Thoracic aorta (tissue), 2 donors: Measurements from ENCODE around the gene RBMS3. TPM values are rescaled to one million over a fixed set of nuclear protein-coding genes. Genes with fewer than 3 reads are reported as not detected.
A peak's percentile ranks its signal among the peaks of the same experiment; 100 is the strongest.
"Not testable (repeated sequence)": the region's sequence is repeated elsewhere in the genome, so short reads cannot be mapped to it uniquely, and the experiment has no call there.

ENCODE experiments used
- ATAC-seq: fragments of 150-250 bp; one replicate; pipeline ENCODE4 v1.8.0; 2017; ENCODE audit warnings: low read depth; ENCODE audit not compliant: insufficient number of reproducible peaks, low FRiP score
- DNase-seq: peaks from one replicate; pipeline ENCODE4 v3.0.0-alpha.2; 2020; ENCODE audit warnings: low spot score
- H3K27ac ChIP-seq, 2 donors: fragments of 200-600 bp; sonication (generic); 1 replicate in 1 of 2; 2 replicates in 1 of 2; pipeline ENCODE4 v1.5.1; 2016; ENCODE audit warnings: mild to moderate bottlenecking in 2 of 2, moderate library complexity in 2 of 2
- H3K27me3 ChIP-seq: fragments of 200-600 bp; sonication (generic); replicated peaks from 2 replicates; pipeline ENCODE4 v1.6.0; 2016; ENCODE audit warnings: mild to moderate bottlenecking; ENCODE audit not compliant: insufficient read depth
- H3K36me3 ChIP-seq: fragments of 200-600 bp; sonication (generic); one replicate; pipeline ENCODE4 v1.5.1; 2016
- H3K4me1 ChIP-seq, 2 donors: fragments of 200-600 bp; sonication (generic); 1 replicate in 1 of 2; 2 replicates in 1 of 2; pipeline versions ENCODE4 v1.5.1 to v1.6.0; 2016; ENCODE audit warnings: low read depth in 2 of 2, mild to moderate bottlenecking in 1 of 2; ENCODE audit not compliant: control insufficient read depth in 1 of 2
- H3K4me3 ChIP-seq: fragments of 200-600 bp; sonication (generic); 2 replicates; pipeline ENCODE4 v1.5.1; 2016; ENCODE audit warnings: mild to moderate bottlenecking
- H3K9me3 ChIP-seq: fragments of 200-600 bp; sonication (generic); 2 replicates; pipeline ENCODE4 v1.5.1; 2016
- CTCF ChIP-seq: fragments of 200-600 bp; sonication (generic); IDR thresholded peaks from one replicate; pipeline ENCODE4 v1.5.1; 2019; ENCODE audit warnings: antibody characterized with exemption
- total RNA-seq, 2 donors: library from RNA; depleted of rRNA; stranded (reverse); fragments of >200 nt; gene quantifications; one replicate each; pipeline versions ENCODE4 v1.1.0 to v1.2.3, GENCODE V29; 2016

Gene RBMS3
- total RNA-seq, 2 donors from 2014 or later: 149 to 186 TPM

- Histone ChIP-seq H3K27me3 (no peaks in the 10 kb centered on the region), H3K36me3 (no peaks in the 10 kb centered on the region), H3K4me3 (peak overlapping the region; percentile 15), H3K9me3 (no peaks in the 10 kb centered on the region), H3K4me1 (peaks cover 0 to 59% of the 10 kb centered on the region in 2 donors), H3K27ac (peak overlapping the region; percentile 79 to 85)
- no peak for DNase-seq
- TF ChIP-seq CTCF: no peak
- ATAC-seq: peak; percentile 41
Observed at GRCh38 chr3:29385046-29385830, 104.4 kb downstream of the RBMS3 start.

- Histone ChIP-seq H3K27ac (no peak overlapping the region), H3K4me1 (peaks cover 0 to 19% of the 10 kb centered on the region in 2 donors), H3K9me3 (no peaks in the 10 kb centered on the region), H3K4me3 (no peak overlapping the region), H3K27me3 (no peaks in the 10 kb centered on the region), H3K36me3 (no peaks in the 10 kb centered on the region)
- no peak for ATAC-seq
- TF ChIP-seq CTCF: no peak
- no peak for DNase-seq
Observed at GRCh38 chr3:29389362-29389761, 108.5 kb downstream of the RBMS3 start.

- ATAC-seq (no peak), DNase-seq (no peak)
- no peak overlapping the region for H3K27ac ChIP-seq
- no peaks in the 10 kb centered on the region for H3K4me1 ChIP-seq
- no peaks in the 10 kb centered on the region for H3K9me3 ChIP-seq
- H3K27me3 ChIP-seq: no peaks in the 10 kb centered on the region
- TF ChIP-seq CTCF: no peak
- no peaks in the 10 kb centered on the region for H3K36me3 ChIP-seq
- no peak overlapping the region for H3K4me3 ChIP-seq
Observed at GRCh38 chr3:29392625-29393388, 111.9 kb downstream of the RBMS3 start.

- DNase-seq, H3K9me3 ChIP-seq, H3K4me1 ChIP-seq, H3K27ac ChIP-seq, H3K36me3 ChIP-seq, ATAC-seq, H3K27me3 ChIP-seq, H3K4me3 ChIP-seq: not testable (repeated sequence)
Observed at GRCh38 chr3:29393946-29394345, 113.1 kb downstream of the RBMS3 start.

- H3K9me3 ChIP-seq: no peaks in the 10 kb centered on the region
- H3K27me3 ChIP-seq: no peaks in the 10 kb centered on the region
- ATAC-seq: no peak
- no peak overlapping the region for H3K4me3 ChIP-seq
- H3K4me1 ChIP-seq: no peaks in the 10 kb centered on the region
- no peak for DNase-seq
- H3K36me3 ChIP-seq: no peaks in the 10 kb centered on the region
- no peak overlapping the region for H3K27ac ChIP-seq
- TF ChIP-seq CTCF: no peak
Observed at GRCh38 chr3:29397406-29397805, 116.5 kb downstream of the RBMS3 start.
